ENCODE data around the gene CARD11. TPM values are rescaled to one million over a fixed set of nuclear protein-coding genes. Genes with fewer than 3 reads are reported as not detected.

The CARD11 gene
- total and polyA plus RNA-seq, 2 of the 13 experiments (the other 11 are each of a cell fraction or from before 2014, with no cell fraction given), result 0.04 TPM; not detected in 1

DNA sequence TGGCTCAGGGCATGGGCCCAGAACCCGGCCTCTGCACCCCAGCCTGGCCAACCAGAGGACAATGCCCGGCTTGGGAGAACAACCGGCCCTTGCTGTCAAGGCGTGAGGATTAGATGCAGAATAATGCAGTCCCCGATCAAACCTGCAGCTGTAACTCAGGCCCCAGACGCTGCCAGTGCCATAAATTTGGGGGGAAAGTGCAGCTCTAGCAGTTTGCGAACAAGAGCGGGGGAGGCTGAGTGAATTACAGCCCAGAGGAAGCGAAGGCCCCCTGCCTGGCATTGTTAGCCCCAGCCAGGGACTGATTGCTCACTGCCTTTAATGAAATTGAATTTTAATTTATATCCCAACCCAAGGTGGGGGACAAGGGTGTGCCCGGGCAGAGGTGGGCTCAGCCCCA is 161.6 kb downstream of the CARD11 start:
- in situ Hi-C loops (cut with HindIII; ENCODE audit: extremely low pct_ligation_motif_present, low pct_unique_long_range_greater_than_20kb) (loop anchor here (25.0 kb wide), 2 partner anchors 505 to 780 kb away; no protein-coding TSS in a partner anchor), intact Hi-C loops (cut with micrococcal nuclease; ENCODE audit: unreplicated experiment) (no loop called here)
- no peaks in the 10 kb centered on the region for H4K20me1 ChIP-seq (ENCODE audit: insufficient read depth, low read length)
- no peak for FAIRE-seq
- H3K9ac ChIP-seq (ENCODE audit: insufficient read depth, low read depth, low read length), result no peak overlapping the region
- no peak for DNase-seq (ENCODE audit: low spot score)
- no peaks in the 10 kb centered on the region for H3K36me3 ChIP-seq (replicated peaks in 1 of 2; ENCODE audit: control insufficient read depth in 1 of 2, insufficient read depth in 2 of 2, low read length in 2 of 2)
- 61% methylated on average over 8 of the region's 10 CpGs for WGBS (ENCODE audit: low lambda C conversion rate)
- POLR2A ChIA-PET, result no interaction called here
- no peaks in the 10 kb centered on the region for H3K9me3 ChIP-seq (ENCODE audit: low read length)
- no peak for ATAC-seq
- peaks cover 2 to 22% of the 10 kb centered on the region in 2 experiments; a peak in 3 of 5 replicates for H3K27me3 ChIP-seq (ENCODE audit: control insufficient read depth in 1 of 2, insufficient read depth in 2 of 2, low read length in 2 of 2)
- CTCF ChIA-PET (ENCODE audit: low intra/inter-chr PET ratio, low total read pairs), result no interaction called here
- BruUV-seq (replicated peaks), result no TSS peak
- H3K4me1 ChIP-seq (ENCODE audit: insufficient read depth, low read length), result peaks cover 5% of the 10 kb centered on the region; the same call in 1 of the 2 replicates
- TF ChIP-seq ZNF792 (CRISPR knock-in tag; IDR thresholded peaks at IDR 0.05), result no peak
- no peak for TF ChIP-seq ZNF33B (CRISPR knock-in tag; IDR thresholded peaks at IDR 0.05)
- TF ChIP-seq GATA4 (IDR thresholded peaks at IDR 0.05; ENCODE audit: borderline replicate concordance, low read depth), result no peak
- TF ChIP-seq, protein P1, sequence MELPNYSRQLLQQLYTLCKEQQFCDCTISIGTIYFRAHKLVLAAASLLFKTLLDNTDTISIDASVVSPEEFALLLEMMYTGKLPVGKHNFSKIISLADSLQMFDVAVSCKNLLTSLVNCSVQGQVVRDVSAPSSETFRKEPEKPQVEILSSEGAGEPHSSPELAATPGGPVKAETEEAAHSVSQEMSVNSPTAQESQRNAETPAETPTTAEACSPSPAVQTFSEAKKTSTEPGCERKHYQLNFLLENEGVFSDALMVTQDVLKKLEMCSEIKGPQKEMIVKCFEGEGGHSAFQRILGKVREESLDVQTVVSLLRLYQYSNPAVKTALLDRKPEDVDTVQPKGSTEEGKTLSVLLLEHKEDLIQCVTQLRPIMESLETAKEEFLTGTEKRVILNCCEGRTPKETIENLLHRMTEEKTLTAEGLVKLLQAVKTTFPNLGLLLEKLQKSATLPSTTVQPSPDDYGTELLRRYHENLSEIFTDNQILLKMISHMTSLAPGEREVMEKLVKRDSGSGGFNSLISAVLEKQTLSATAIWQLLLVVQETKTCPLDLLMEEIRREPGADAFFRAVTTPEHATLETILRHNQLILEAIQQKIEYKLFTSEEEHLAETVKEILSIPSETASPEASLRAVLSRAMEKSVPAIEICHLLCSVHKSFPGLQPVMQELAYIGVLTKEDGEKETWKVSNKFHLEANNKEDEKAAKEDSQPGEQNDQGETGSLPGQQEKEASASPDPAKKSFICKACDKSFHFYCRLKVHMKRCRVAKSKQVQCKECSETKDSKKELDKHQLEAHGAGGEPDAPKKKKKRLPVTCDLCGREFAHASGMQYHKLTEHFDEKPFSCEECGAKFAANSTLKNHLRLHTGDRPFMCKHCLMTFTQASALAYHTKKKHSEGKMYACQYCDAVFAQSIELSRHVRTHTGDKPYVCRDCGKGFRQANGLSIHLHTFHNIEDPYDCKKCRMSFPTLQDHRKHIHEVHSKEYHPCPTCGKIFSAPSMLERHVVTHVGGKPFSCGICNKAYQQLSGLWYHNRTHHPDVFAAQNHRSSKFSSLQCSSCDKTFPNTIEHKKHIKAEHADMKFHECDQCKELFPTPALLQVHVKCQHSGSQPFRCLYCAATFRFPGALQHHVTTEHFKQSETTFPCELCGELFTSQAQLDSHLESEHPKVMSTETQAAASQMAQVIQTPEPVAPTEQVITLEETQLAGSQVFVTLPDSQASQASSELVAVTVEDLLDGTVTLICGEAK (IDR thresholded peaks at IDR 0.05), result no peak
- TF ChIP-seq, protein P1 (CRISPR knock-in tag; IDR thresholded peaks at IDR 0.05), result no peak
- no peak for TF ChIP-seq ZFP90 (CRISPR knock-in tag; IDR thresholded peaks at IDR 0.05; ENCODE audit: borderline replicate concordance)
- H3K27ac ChIP-seq (ENCODE audit: extremely low read length, insufficient read depth, low read length), result no peak overlapping the region
- H2AFZ ChIP-seq (ENCODE audit: low read length), result no peak overlapping the region
- H3K4me3 ChIP-seq (replicated peaks in 1 of 3; ENCODE audit: insufficient read depth in 1 of 3, low read depth in 2 of 3, low read length in 3 of 3), result no peak overlapping the region
- H3K4me2 ChIP-seq (ENCODE audit: low read depth, low read length), result no peak overlapping the region
- no peaks in the 10 kb centered on the region for H3K79me2 ChIP-seq (ENCODE audit: insufficient read depth, low read length)
